GM21367 (cell line): ENCODE measurements around the gene EEFSEC.

Experiments used
- ATAC-seq: cut with Tn5 transposase; IDR thresholded peaks from one replicate; pipeline ENCODE4 v1.9.1; 2021; ENCODE audit not compliant: unreplicated experiment

Gene EEFSEC

GRCh38 chr3:128457937-128458336 lies 304.7 kb downstream of the EEFSEC start:
- no peak for ATAC-seq
